Suppressor macrophage (primary cell): ENCODE measurements around the gene COL6A1.

Source experiments
- DNase-seq, 4 experiments: peaks; one replicate each; pipeline ENCODE4 v3.0.0-alpha.2; 2020 to 2022
- total RNA-seq, 17 experiments: gene quantifications; one replicate each; lab custom pipeline; 2026; ENCODE audit warnings: mixed read lengths in 6 of 17, inconsistent platforms in 3 of 17; lab: John Stamatoyannopoulos, UW

Gene COL6A1
- 18.9 to 240 (median 63.9) reads per million in 17 experiments for total RNA-seq

- peak; percentile 74 to 84 (median 77) for DNase-seq
Measured at GRCh38 chr21:45981151-45982091, at the start of gene COL6A1. Gene COL6A1 (plus strand): TSS chr21:45981770. CDS start chr21:45981851, 81 bp downstream.

GRCh38 chr21:45932922-45933502, 48.6 kb upstream of the COL6A1 start:
- no peak for DNase-seq

GRCh38 chr21:45934085-45934484, 47.5 kb upstream of the COL6A1 start:
- DNase-seq: no peak

- DNase-seq: no peak
Measured at GRCh38 chr21:45934554-45934953, 47.0 kb upstream of the COL6A1 start.

GRCh38 chr21:45935628-45936027, 45.9 kb upstream of the COL6A1 start:
- DNase-seq: no peak

GRCh38 chr21:45937721-45938452, 43.7 kb upstream of the COL6A1 start:
- DNase-seq: no peak

GRCh38 chr21:45938453-45938755, 43.2 kb upstream of the COL6A1 start:
- DNase-seq: no peak

GRCh38 chr21:45938811-45939520, 42.6 kb upstream of the COL6A1 start:
- no peak for DNase-seq

GRCh38 chr21:45939521-45940045, 42.0 kb upstream of the COL6A1 start:
- DNase-seq: no peak

- DNase-seq: no peak
Measured at GRCh38 chr21:45940091-45940490, 41.5 kb upstream of the COL6A1 start.

- no peak for DNase-seq
Measured at GRCh38 chr21:45940621-45941337, 40.8 kb upstream of the COL6A1 start.

- DNase-seq: no peak
Measured at GRCh38 chr21:45941338-45941710, 40.2 kb upstream of the COL6A1 start.

GRCh38 chr21:45941717-45942546, 39.6 kb upstream of the COL6A1 start:
- no peak for DNase-seq

- no peak for DNase-seq
Measured at GRCh38 chr21:45942755-45943629, 38.6 kb upstream of the COL6A1 start.

GRCh38 chr21:45943630-45944540, 37.7 kb upstream of the COL6A1 start:
- no peak for DNase-seq

GRCh38 chr21:45944601-45945000, 37.0 kb upstream of the COL6A1 start:
- no peak for DNase-seq

GRCh38 chr21:45945066-45945867, 36.3 kb upstream of the COL6A1 start:
- DNase-seq: no peak

GRCh38 chr21:45945868-45946210, 35.7 kb upstream of the COL6A1 start:
- no peak for DNase-seq
